ENCODE measurements around the gene PLEKHG2.

Gene PLEKHG2

DNA sequence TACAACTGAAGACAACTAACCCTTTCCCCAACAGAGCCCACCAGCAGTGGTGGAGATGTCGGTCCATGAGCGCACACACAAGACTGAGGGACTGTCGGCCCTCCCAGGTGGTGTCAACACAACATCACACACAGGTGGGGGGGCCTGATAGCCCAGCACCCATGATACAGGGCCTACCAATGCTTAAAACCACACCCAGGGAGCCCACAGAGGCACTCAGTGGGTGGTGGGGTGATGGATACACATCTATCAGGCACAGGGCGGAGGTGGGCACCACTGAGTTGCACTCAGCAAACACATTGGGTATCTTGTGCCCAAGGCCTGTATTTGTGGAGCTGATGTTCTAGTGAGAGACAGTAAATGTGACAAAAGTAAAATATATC is 12.8 kb upstream of the PLEKHG2 start:
- Histone ChIP-seq H3K9me2 (replicated peaks; ENCODE audit: low read depth, low read length) (no peaks in the 10 kb centered on the region), H3K9ac (ENCODE audit: low read depth, low read length, poor library complexity, severe bottlenecking) (no peak overlapping the region), H3K36me3 (ENCODE audit: insufficient read depth, low read length) (no peaks in the 10 kb centered on the region), H3K79me2 (ENCODE audit: insufficient read depth, low read length) (peaks cover 5% of the 10 kb centered on the region; the same call in 1 of the 2 replicates), H3K9me3 (ENCODE audit: insufficient read depth, low read depth, low read length) (no peaks in the 10 kb centered on the region), H3K27me3 (ENCODE audit: insufficient read depth, low read length, poor library complexity, severe bottlenecking) (no peaks in the 10 kb centered on the region), H3K4me1 (ENCODE audit: insufficient read depth, low read length, poor library complexity, severe bottlenecking) (peaks cover 40% of the 10 kb centered on the region), H2AFZ (ENCODE audit: low read length) (no peak overlapping the region), H3F3A (ENCODE audit: low read depth) (peaks cover 4% of the 10 kb centered on the region), H3K4me3 (ENCODE audit: low read length, poor library complexity, severe bottlenecking) (no peak overlapping the region), H4K20me1 (ENCODE audit: insufficient read depth, low read length, poor library complexity, severe bottlenecking) (no peaks in the 10 kb centered on the region), H3K4me2 (ENCODE audit: low read depth, low read length, poor library complexity, severe bottlenecking) (no peak overlapping the region)
- no peak for TF ChIP-seq EZH2phosphoT487 (IDR thresholded peaks at IDR 0.05; ENCODE audit: borderline replicate concordance)
- TF ChIP-seq, protein P1, sequence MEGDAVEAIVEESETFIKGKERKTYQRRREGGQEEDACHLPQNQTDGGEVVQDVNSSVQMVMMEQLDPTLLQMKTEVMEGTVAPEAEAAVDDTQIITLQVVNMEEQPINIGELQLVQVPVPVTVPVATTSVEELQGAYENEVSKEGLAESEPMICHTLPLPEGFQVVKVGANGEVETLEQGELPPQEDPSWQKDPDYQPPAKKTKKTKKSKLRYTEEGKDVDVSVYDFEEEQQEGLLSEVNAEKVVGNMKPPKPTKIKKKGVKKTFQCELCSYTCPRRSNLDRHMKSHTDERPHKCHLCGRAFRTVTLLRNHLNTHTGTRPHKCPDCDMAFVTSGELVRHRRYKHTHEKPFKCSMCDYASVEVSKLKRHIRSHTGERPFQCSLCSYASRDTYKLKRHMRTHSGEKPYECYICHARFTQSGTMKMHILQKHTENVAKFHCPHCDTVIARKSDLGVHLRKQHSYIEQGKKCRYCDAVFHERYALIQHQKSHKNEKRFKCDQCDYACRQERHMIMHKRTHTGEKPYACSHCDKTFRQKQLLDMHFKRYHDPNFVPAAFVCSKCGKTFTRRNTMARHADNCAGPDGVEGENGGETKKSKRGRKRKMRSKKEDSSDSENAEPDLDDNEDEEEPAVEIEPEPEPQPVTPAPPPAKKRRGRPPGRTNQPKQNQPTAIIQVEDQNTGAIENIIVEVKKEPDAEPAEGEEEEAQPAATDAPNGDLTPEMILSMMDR (conservative IDR thresholded peaks at IDR 0.05; ENCODE audit: low read length), result no peak

DNA sequence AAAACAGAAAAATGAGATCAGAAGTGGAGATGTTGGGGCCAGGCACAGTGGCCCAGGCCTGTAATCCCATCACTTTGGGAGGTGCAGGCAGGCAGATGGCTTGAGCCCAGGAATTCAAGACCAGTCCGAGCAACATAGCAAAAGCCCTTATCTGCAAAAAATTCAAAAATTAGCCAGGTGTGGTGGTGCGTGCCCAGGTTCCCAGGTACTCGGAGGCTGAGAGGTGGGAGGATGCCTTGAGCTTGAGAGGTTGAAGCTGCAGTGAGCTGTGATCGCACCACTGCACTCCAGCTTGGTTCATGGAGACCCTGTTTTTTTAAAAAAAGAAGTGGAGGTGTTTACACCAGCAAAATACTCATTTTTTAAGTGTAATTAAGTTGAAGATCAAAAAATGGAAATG is 12.4 kb upstream of the PLEKHG2 start:
- H2AFZ ChIP-seq (ENCODE audit: low read length), result no peak overlapping the region
- peaks cover 3% of the 10 kb centered on the region; the same call in 1 of the 2 replicates for H3K79me2 ChIP-seq (ENCODE audit: insufficient read depth, low read length)
- H3K4me1 ChIP-seq (ENCODE audit: insufficient read depth, low read length, poor library complexity, severe bottlenecking), result peaks cover 40% of the 10 kb centered on the region
- H3K27me3 ChIP-seq (ENCODE audit: insufficient read depth, low read length, poor library complexity, severe bottlenecking), result no peaks in the 10 kb centered on the region
- H3K4me3 ChIP-seq (ENCODE audit: low read length, poor library complexity, severe bottlenecking), result no peak overlapping the region
- H3K9ac ChIP-seq (ENCODE audit: low read depth, low read length, poor library complexity, severe bottlenecking), result no peak overlapping the region
- H3K9me3 ChIP-seq (ENCODE audit: insufficient read depth, low read depth, low read length), result no peaks in the 10 kb centered on the region
- H3K4me2 ChIP-seq (ENCODE audit: low read depth, low read length, poor library complexity, severe bottlenecking), result no peak overlapping the region
- peaks cover 4% of the 10 kb centered on the region for H3F3A ChIP-seq (ENCODE audit: low read depth)
- H3K9me2 ChIP-seq (replicated peaks; ENCODE audit: low read depth, low read length), result no peaks in the 10 kb centered on the region
- no peak for TF ChIP-seq EZH2phosphoT487 (IDR thresholded peaks at IDR 0.05; ENCODE audit: borderline replicate concordance)
- TF ChIP-seq, protein P1 (conservative IDR thresholded peaks at IDR 0.05; ENCODE audit: low read length), result no peak
- no peaks in the 10 kb centered on the region for H4K20me1 ChIP-seq (ENCODE audit: insufficient read depth, low read length, poor library complexity, severe bottlenecking)
- H3K36me3 ChIP-seq (ENCODE audit: insufficient read depth, low read length), result no peaks in the 10 kb centered on the region

DNA sequence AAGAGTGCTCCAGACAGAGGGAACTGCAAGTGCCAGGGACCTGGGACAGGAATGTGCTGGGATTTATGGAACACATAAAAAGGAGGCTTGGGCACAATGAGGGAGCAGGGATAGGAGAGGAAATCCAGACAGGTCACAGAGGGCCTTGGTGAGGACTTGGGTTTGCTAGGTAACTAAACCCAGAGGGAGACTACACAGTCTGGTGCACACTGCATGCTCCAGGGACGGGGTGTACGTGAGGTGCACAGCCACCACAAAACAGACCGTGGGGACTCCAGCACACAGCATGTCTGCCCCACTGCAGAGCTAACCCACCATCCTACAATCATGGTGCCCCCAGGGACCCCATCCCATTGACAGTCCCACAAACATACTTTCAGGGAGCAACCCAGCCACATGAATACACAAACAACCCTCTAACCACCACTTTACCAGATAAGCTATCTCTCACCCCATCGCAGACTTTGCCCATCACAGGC is 11.4 kb upstream of the PLEKHG2 start:
- H3K36me3 ChIP-seq (ENCODE audit: insufficient read depth, low read length), result no peaks in the 10 kb centered on the region
- TF ChIP-seq, protein P1 (conservative IDR thresholded peaks at IDR 0.05; ENCODE audit: low read length), result no peak
- TF ChIP-seq EZH2phosphoT487 (IDR thresholded peaks at IDR 0.05; ENCODE audit: borderline replicate concordance), result no peak
- peak overlapping the region; percentile 79 for H3K9ac ChIP-seq (ENCODE audit: low read depth, low read length, poor library complexity, severe bottlenecking)
- peaks cover 4% of the 10 kb centered on the region for H3F3A ChIP-seq (ENCODE audit: low read depth)
- no peaks in the 10 kb centered on the region for H3K9me3 ChIP-seq (ENCODE audit: insufficient read depth, low read depth, low read length)
- H3K4me2 ChIP-seq (ENCODE audit: low read depth, low read length, poor library complexity, severe bottlenecking), result peak overlapping the region; percentile 75
- H2AFZ ChIP-seq (ENCODE audit: low read length), result no peak overlapping the region
- H3K4me3 ChIP-seq (ENCODE audit: low read length, poor library complexity, severe bottlenecking), result no peak overlapping the region
- H3K27me3 ChIP-seq (ENCODE audit: insufficient read depth, low read length, poor library complexity, severe bottlenecking), result no peaks in the 10 kb centered on the region
- no peaks in the 10 kb centered on the region for H3K9me2 ChIP-seq (replicated peaks; ENCODE audit: low read depth, low read length)
- no peaks in the 10 kb centered on the region for H4K20me1 ChIP-seq (ENCODE audit: insufficient read depth, low read length, poor library complexity, severe bottlenecking)
- H3K79me2 ChIP-seq (ENCODE audit: insufficient read depth, low read length), result no peaks in the 10 kb centered on the region
- H3K4me1 ChIP-seq (ENCODE audit: insufficient read depth, low read length, poor library complexity, severe bottlenecking), result peaks cover 44% of the 10 kb centered on the region

All from Loucy (cell line).